ENCODE measurements around the gene IL21R. TPM values are rescaled to one million over a fixed set of nuclear protein-coding genes. Genes with fewer than 3 reads are reported as not detected.

Gene IL21R
- total and polyA plus RNA-seq, 2 experiments from 2014 or later, result not detected

- Histone ChIP-seq H3K9me3 (ENCODE audit: low read depth) (no peaks in the 10 kb centered on the region), H3K27ac (no peak overlapping the region)
Observed at GRCh38 chr16:27374804-27375425, 27.1 kb upstream of the IL21R start.

GRCh38 chr16:27377666-27378485 is 24.1 kb upstream of the IL21R start:
- TF ChIP-seq CTCF (IDR thresholded peaks at IDR 0.05; ENCODE audit: low read depth, low read length), result no peak
- Histone ChIP-seq H3K9me3 (ENCODE audit: low read depth) (no peaks in the 10 kb centered on the region), H3K4me1 (ENCODE audit: low read depth) (no peaks in the 10 kb centered on the region), H3K27me3 (no peaks in the 10 kb centered on the region), H3K27ac (no peak overlapping the region), H3K4me3 (no peak overlapping the region), H3K36me3 (no peaks in the 10 kb centered on the region)
- DNase-seq (ENCODE audit: low read depth in 1 of 2, low spot score in 1 of 2), result no peak

More at GRCh38 chr16:27374804-27375425, 27.1 kb upstream of the IL21R start:
- TF ChIP-seq CTCF (IDR thresholded peaks at IDR 0.05; ENCODE audit: low read depth, low read length), result peak; percentile 60
- DNase-seq (ENCODE audit: low read depth in 1 of 2, low spot score in 1 of 2), result peak; percentile 70 to 83
- H3K4me3 ChIP-seq, result no peak overlapping the region
- no peaks in the 10 kb centered on the region for H3K4me1 ChIP-seq (ENCODE audit: low read depth)
- H3K27me3 ChIP-seq, result no peaks in the 10 kb centered on the region
- H3K36me3 ChIP-seq, result no peaks in the 10 kb centered on the region

- Histone ChIP-seq H3K36me3 (no peaks in the 10 kb centered on the region), H3K27ac (no peak overlapping the region), H3K9me3 (ENCODE audit: low read depth) (no peaks in the 10 kb centered on the region), H3K4me1 (ENCODE audit: low read depth) (no peaks in the 10 kb centered on the region), H3K27me3 (no peaks in the 10 kb centered on the region), H3K4me3 (no peak overlapping the region)
- no peak for TF ChIP-seq CTCF (IDR thresholded peaks at IDR 0.05; ENCODE audit: low read depth, low read length)
- no peak for DNase-seq (ENCODE audit: low read depth in 1 of 2, low spot score in 1 of 2)
Observed at GRCh38 chr16:27378871-27379481, 23.0 kb upstream of the IL21R start.

- H3K4me1 ChIP-seq (ENCODE audit: low read depth), result no peaks in the 10 kb centered on the region
- H3K27ac ChIP-seq, result no peak overlapping the region
- DNase-seq (ENCODE audit: low read depth in 1 of 2, low spot score in 1 of 2), result no peak
- no peaks in the 10 kb centered on the region for H3K27me3 ChIP-seq
- no peaks in the 10 kb centered on the region for H3K9me3 ChIP-seq (ENCODE audit: low read depth)
- no peaks in the 10 kb centered on the region for H3K36me3 ChIP-seq
- TF ChIP-seq CTCF (IDR thresholded peaks at IDR 0.05; ENCODE audit: low read depth, low read length), result no peak
- H3K4me3 ChIP-seq, result no peak overlapping the region
Observed at GRCh38 chr16:27379919-27380318, 22.1 kb upstream of the IL21R start.

- no peak overlapping the region for H3K4me3 ChIP-seq
- no peak for TF ChIP-seq CTCF (IDR thresholded peaks at IDR 0.05; ENCODE audit: low read depth, low read length)
- no peaks in the 10 kb centered on the region for H3K9me3 ChIP-seq (ENCODE audit: low read depth)
- DNase-seq (ENCODE audit: low read depth in 1 of 2, low spot score in 1 of 2), result no peak
- H3K36me3 ChIP-seq, result no peaks in the 10 kb centered on the region
- no peaks in the 10 kb centered on the region for H3K27me3 ChIP-seq
- H3K27ac ChIP-seq, result no peak overlapping the region
- no peaks in the 10 kb centered on the region for H3K4me1 ChIP-seq (ENCODE audit: low read depth)
Observed at GRCh38 chr16:27381236-27381635, 20.7 kb upstream of the IL21R start.

Data from cardiac muscle cell (in vitro differentiated cells and primary cell).